CD4-positive, alpha-beta T cell (primary cell): ENCODE data around the gene ANKRD33B. TPM values are rescaled to one million over a fixed set of nuclear protein-coding genes. Genes with fewer than 3 reads are reported as not detected.

Source experiments
- ATAC-seq: fragments of 200-7000 bp; cut with Tn5 transposase; one replicate; pipeline ENCODE4 v1.10.0; 2022; ENCODE audit warnings: mild to moderate bottlenecking; ENCODE audit not compliant: poor library complexity
- CTCF ChIA-PET: fragments of 350-600 bp; sonication (Branson Sonifier 250); formaldehyde crosslinking; loops from one replicate; lab custom pipeline; 2021; ENCODE audit warnings: antibody characterized with exemption, inconsistent platforms; lab: Charles Lee
- POLR2A ChIA-PET: fragments of 350-600 bp; sonication (Branson Sonifier 250); formaldehyde crosslinking; loops from one replicate; lab custom pipeline; 2021; ENCODE audit warnings: antibody characterized with exemption, inconsistent platforms; lab: Charles Lee
- DNase-seq, 14 experiments: peaks; one replicate each; pipeline ENCODE4 v3.0.0-alpha.2; 2013 to 2020; ENCODE audit warnings: mixed read lengths in 2 of 14
- H3K27ac ChIP-seq, 2 donors: one replicate each; pipeline versions ENCODE4 v1.5.1 to v1.7.0; 2013; ENCODE audit warnings: low read length in 2 of 2, low read depth in 1 of 2, mild to moderate bottlenecking in 1 of 2
- H3K27me3 ChIP-seq, 2 experiments: 1 replicate in 1 of 2; 2 replicates in 1 of 2; pipeline versions ENCODE4 v1.6.1 to v1.7.0; 2013; ENCODE audit warnings: low read length in 2 of 2, control low read depth in 1 of 2, mild to moderate bottlenecking in 1 of 2, moderate library complexity in 1 of 2; ENCODE audit not compliant: insufficient read depth in 2 of 2, control insufficient read depth in 1 of 2
- H3K36me3 ChIP-seq: one replicate; pipeline ENCODE4 v1.6.1; 2013; ENCODE audit warnings: low read length, control low read depth; ENCODE audit not compliant: insufficient read depth
- H3K4me1 ChIP-seq: one replicate; pipeline ENCODE4 v1.6.1; 2013; ENCODE audit warnings: low read length, control low read depth; ENCODE audit not compliant: insufficient read depth
- H3K4me3 ChIP-seq: one replicate; pipeline ENCODE4 v1.5.1; 2013; ENCODE audit warnings: mild to moderate bottlenecking, low read length, moderate library complexity
- H3K9me3 ChIP-seq, 2 experiments: 1 replicate in 1 of 2; 2 replicates in 1 of 2; pipeline versions ENCODE4 v1.6.1 to v1.7.0; 2013; ENCODE audit warnings: low read length in 2 of 2, mild to moderate bottlenecking in 2 of 2, control low read depth in 1 of 2, moderate library complexity in 1 of 2; ENCODE audit not compliant: control insufficient read depth in 1 of 2, insufficient read depth in 1 of 2
- H3K27ac Mint-ChIP-seq: one replicate; pipeline ENCODE4 v1.8.0; 2020; ENCODE audit warnings: mixed read lengths
- H3K27me3 Mint-ChIP-seq: one replicate; pipeline ENCODE4 v1.8.0; 2021; ENCODE audit warnings: mixed read lengths
- H3K36me3 Mint-ChIP-seq: one replicate; pipeline ENCODE4 v1.8.0; 2021; ENCODE audit warnings: low read depth, mixed read lengths
- H3K4me1 Mint-ChIP-seq: one replicate; pipeline ENCODE4 v1.8.0; 2021; ENCODE audit warnings: low read depth, mixed read lengths
- H3K4me3 Mint-ChIP-seq: one replicate; pipeline ENCODE4 v1.8.0; 2020; ENCODE audit warnings: mild to moderate bottlenecking, mixed read lengths
- H3K9me3 Mint-ChIP-seq: one replicate; pipeline ENCODE4 v1.8.0; 2020; ENCODE audit warnings: mixed read lengths
- CTCF ChIP-seq: fragments of 200-600 bp; IDR thresholded peaks from one replicate; pipeline ENCODE4 v1.8.0; 2022; ENCODE audit warnings: antibody characterized with exemption, mild to moderate bottlenecking
- intact Hi-C, 2 experiments: fragments of 100-400 bp; cut with DNase I in 1 of 2; cut with micrococcal nuclease in 1 of 2; formaldehyde crosslinking; loops; one replicate each; pipeline versions ENCODE4 v1.15.1 to v1.9.0; 2023 to 2025; cut with DNase I, micrococcal nuclease
- total RNA-seq, 174 experiments: library from RNA in 2 of 174; stranded (reverse) in 2 of 174; gene quantifications; one replicate each; pipeline ENCODE4 v1.2.3 and lab custom pipeline; 2021 to 2026

ANKRD33B gene
- total RNA-seq, 2 experiments from 2014 or later: 0.99 to 1.3 TPM

DNA sequence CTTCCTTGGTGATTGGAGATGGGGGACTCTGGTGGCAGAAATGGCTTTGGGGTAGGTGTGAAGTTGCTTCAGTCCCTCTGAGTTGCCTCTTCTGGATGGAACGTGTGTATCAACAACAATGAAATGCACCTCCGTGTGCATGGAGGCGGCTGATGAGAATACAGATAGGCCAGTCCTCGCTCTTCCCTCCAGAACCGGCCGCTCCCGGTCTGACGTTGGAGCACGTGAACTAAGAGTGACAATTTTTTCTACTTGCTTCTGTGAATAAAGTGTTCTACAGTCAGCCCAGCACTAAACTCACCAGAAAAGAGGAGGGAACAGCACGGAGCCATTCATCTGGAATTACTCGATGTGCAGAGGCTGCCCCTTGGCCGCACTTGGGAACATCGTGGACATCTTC is 90.7 kb downstream of the ANKRD33B start:
- intact Hi-C loops: no loop called here
- H3K4me3 Mint-ChIP-seq: no peak overlapping the region

GRCh38 chr5:10655161-10655971 is 91.5 kb downstream of the ANKRD33B start:
- TF ChIP-seq CTCF: no peak
- no peaks in the 10 kb centered on the region for H3K27me3 Mint-ChIP-seq
- H3K4me3 ChIP-seq: no peak overlapping the region
- H3K4me1 ChIP-seq: no peaks in the 10 kb centered on the region
- no peaks in the 10 kb centered on the region for H3K9me3 Mint-ChIP-seq
- H3K4me3 Mint-ChIP-seq: no peak overlapping the region
- no peaks in the 10 kb centered on the region for H3K36me3 ChIP-seq
- no peak overlapping the region for H3K27ac Mint-ChIP-seq
- no peaks in the 10 kb centered on the region for H3K9me3 ChIP-seq
- ChIA-PET CTCF (no interaction called here), POLR2A (no interaction called here)
- intact Hi-C loops: no loop called here
- no peaks in the 10 kb centered on the region for H3K27me3 ChIP-seq
- H3K36me3 Mint-ChIP-seq: no peaks in the 10 kb centered on the region
- no peak overlapping the region for H3K27ac ChIP-seq
- DNase-seq (no peak), ATAC-seq (no peak)
- H3K4me1 Mint-ChIP-seq: no peaks in the 10 kb centered on the region

More for the DNA sequence above, 90.7 kb downstream of the ANKRD33B start:
- Mint-ChIP-seq H3K27me3 (no peaks in the 10 kb centered on the region), H3K9me3 (no peaks in the 10 kb centered on the region), H3K4me1 (no peaks in the 10 kb centered on the region), H3K36me3 (no peaks in the 10 kb centered on the region), H3K27ac (no peak overlapping the region)
- Histone ChIP-seq H3K4me1 (no peaks in the 10 kb centered on the region), H3K27ac (no peak overlapping the region), H3K4me3 (no peak overlapping the region), H3K27me3 (no peaks in the 10 kb centered on the region), H3K9me3 (no peaks in the 10 kb centered on the region), H3K36me3 (no peaks in the 10 kb centered on the region)
- DNase-seq (no peak), ATAC-seq (no peak)
- CTCF ChIA-PET: no interaction called here
- no peak for TF ChIP-seq CTCF
- POLR2A ChIA-PET: no interaction called here

DNA sequence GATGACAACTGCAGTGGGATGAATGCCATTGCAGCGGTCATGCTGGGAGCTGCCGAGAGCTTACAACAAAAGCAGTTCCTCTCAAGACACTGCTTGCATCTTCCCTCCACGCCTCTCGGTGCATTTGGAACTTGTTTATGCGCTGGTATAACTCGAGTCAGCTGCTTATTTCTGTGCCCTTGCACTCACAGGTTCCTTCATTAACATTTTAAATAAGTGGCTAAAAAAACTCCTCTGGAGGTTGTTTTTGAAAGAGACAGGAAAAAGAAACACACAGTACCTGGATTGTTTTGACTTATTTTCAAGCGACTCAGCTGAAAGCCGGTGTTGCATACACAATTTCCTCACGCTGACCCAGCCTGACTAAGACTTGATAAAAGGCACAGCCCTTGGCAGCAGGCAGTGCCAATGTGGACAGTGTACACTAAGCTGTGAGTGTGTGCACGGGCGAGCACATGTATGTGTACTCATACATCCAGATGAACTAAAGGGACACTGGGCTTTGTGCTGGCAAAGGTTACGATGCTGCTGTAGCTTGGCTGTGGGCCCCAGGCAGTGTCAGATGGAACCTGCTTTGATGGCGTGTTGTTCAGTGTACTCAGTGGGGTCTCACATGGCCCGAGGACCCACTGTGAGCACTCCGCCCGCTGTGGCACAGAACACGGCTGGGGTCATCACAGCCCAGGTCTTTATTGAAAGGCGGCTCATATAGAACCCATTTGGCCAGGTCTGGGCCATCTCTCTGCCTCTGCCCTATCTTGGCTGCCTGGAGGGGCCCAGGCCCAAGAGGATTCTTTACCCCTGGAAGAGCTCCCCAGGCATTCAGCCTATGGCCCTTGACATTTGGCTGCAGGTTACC is 92.3 kb downstream of the ANKRD33B start:
- ATAC-seq (no peak), DNase-seq (no peak)
- H3K4me1 Mint-ChIP-seq: no peaks in the 10 kb centered on the region
- H3K27ac ChIP-seq: no peak overlapping the region
- POLR2A ChIA-PET: no interaction called here
- no peak overlapping the region for H3K4me3 Mint-ChIP-seq
- no peaks in the 10 kb centered on the region for H3K9me3 Mint-ChIP-seq
- H3K9me3 ChIP-seq: no peaks in the 10 kb centered on the region
- no peak for TF ChIP-seq CTCF
- H3K27me3 ChIP-seq: no peaks in the 10 kb centered on the region
- H3K4me1 ChIP-seq: no peaks in the 10 kb centered on the region
- intact Hi-C loops: no loop called here
- H3K27ac Mint-ChIP-seq: no peak overlapping the region
- H3K36me3 ChIP-seq: no peaks in the 10 kb centered on the region
- no peaks in the 10 kb centered on the region for H3K27me3 Mint-ChIP-seq
- no peak overlapping the region for H3K4me3 ChIP-seq
- CTCF ChIA-PET: no interaction called here
- no peaks in the 10 kb centered on the region for H3K36me3 Mint-ChIP-seq
